Neural progenitor cell (in vitro differentiated cells): Measurements from ENCODE around the gene KCNG3. TPM values are rescaled to one million over a fixed set of nuclear protein-coding genes. Genes with fewer than 3 reads are reported as not detected.

Source experiments
- DNase-seq: peaks from one replicate; pipeline ENCODE4 v3.0.0-alpha.2; 2016; ENCODE audit warnings: low spot score
- H2AFZ ChIP-seq: fragments of 200-600 bp; sonication (generic); replicated peaks from 2 replicates; pipeline ENCODE4 v1.6.1; 2016; ENCODE audit warnings: antibody characterized with exemption
- H3F3A ChIP-seq: fragments of 200-600 bp; sonication (generic); 2 replicates; pipeline ENCODE4 v1.6.1; 2016; ENCODE audit warnings: antibody characterized with exemption, low read depth
- H3K27ac ChIP-seq: fragments of 200-600 bp; sonication (generic); 2 replicates; pipeline ENCODE4 v1.5.1; 2016; ENCODE audit warnings: mild to moderate bottlenecking
- H3K27me3 ChIP-seq: fragments of 200-600 bp; sonication (generic); 2 replicates; pipeline ENCODE4 v1.6.1; 2016; ENCODE audit warnings: mild to moderate bottlenecking, moderate library complexity
- H3K36me3 ChIP-seq: fragments of 200-600 bp; sonication (generic); 2 replicates; pipeline ENCODE4 v1.5.1; 2016
- H3K4me1 ChIP-seq: fragments of 200-600 bp; sonication (generic); 2 replicates; pipeline ENCODE4 v1.6.1; 2016; ENCODE audit warnings: mixed run types
- H3K4me2 ChIP-seq: fragments of 200-600 bp; sonication (generic); 2 replicates; pipeline ENCODE4 v1.6.1; 2016
- H3K4me3 ChIP-seq: fragments of 200-600 bp; sonication (generic); 2 replicates; pipeline ENCODE4 v1.5.1; 2016
- H3K79me2 ChIP-seq: fragments of 200-600 bp; sonication (generic); 2 replicates; pipeline ENCODE4 v1.6.1; 2016; ENCODE audit warnings: low read depth
- H3K9ac ChIP-seq: fragments of 200-600 bp; sonication (generic); 2 replicates; pipeline ENCODE4 v1.6.1; 2016
- H3K9me3 ChIP-seq: fragments of 200-600 bp; sonication (generic); 2 replicates; pipeline ENCODE4 v1.5.1; 2016; ENCODE audit warnings: low read depth
- H4K20me1 ChIP-seq: fragments of 200-600 bp; sonication (generic); 2 replicates; pipeline ENCODE4 v1.6.1; 2016; ENCODE audit warnings: low read depth
- H3K27ac Mint-ChIP-seq: 3 replicates; pipeline ENCODE4 v1.8.0; 2021; ENCODE audit warnings: mixed read lengths
- H3K27me3 Mint-ChIP-seq: 2 replicates; pipeline ENCODE4 v1.8.0; 2022; ENCODE audit warnings: low read depth, mild to moderate bottlenecking, inconsistent platforms, moderate library complexity, mixed read lengths; ENCODE audit not compliant: insufficient read depth
- H3K36me3 Mint-ChIP-seq: 3 replicates; pipeline ENCODE4 v1.8.0; 2021; ENCODE audit warnings: mixed read lengths
- H3K4me1 Mint-ChIP-seq: 3 replicates; pipeline ENCODE4 v1.8.0; 2021; ENCODE audit warnings: mixed read lengths
- H3K4me3 Mint-ChIP-seq: 3 replicates; pipeline ENCODE4 v1.8.0; 2021; ENCODE audit warnings: mild to moderate bottlenecking, moderate library complexity, mixed read lengths
- H3K9me3 Mint-ChIP-seq: 3 replicates; pipeline ENCODE4 v1.8.0; 2020; ENCODE audit warnings: mixed read lengths
- CTCF ChIP-seq: fragments of 200-600 bp; sonication (generic); IDR thresholded peaks from 2 replicates; pipeline ENCODE4 v1.5.1; 2017; ENCODE audit warnings: antibody characterized with exemption, mild to moderate bottlenecking
- EZH2 ChIP-seq: fragments of 200-600 bp; sonication (generic); IDR thresholded peaks from 2 replicates; pipeline ENCODE4 v1.6.1; 2017; ENCODE audit warnings: antibody characterized with exemption, mild to moderate bottlenecking, moderate library complexity
- EZH2phosphoT487 ChIP-seq: fragments of 200-600 bp; sonication (generic); IDR thresholded peaks from 2 replicates; pipeline ENCODE4 v1.6.1; 2017; ENCODE audit warnings: antibody characterized with exemption
- total RNA-seq: library from RNA; depleted of rRNA; stranded (reverse); fragments of >200 nt; gene quantifications from 2 replicates; pipeline ENCODE4 v1.2.3, GENCODE V29; 2015; ENCODE audit warnings: low replicate concordance

KCNG3 gene
- total RNA-seq, 1 donor from 2014 or later: 7.8 TPM

GRCh38 chr2:42425697-42426096, 68.1 kb downstream of the KCNG3 start:
- H3K79me2 ChIP-seq: no peaks in the 10 kb centered on the region
- H3K27me3 ChIP-seq: no peaks in the 10 kb centered on the region
- H3K4me2 ChIP-seq: no peak overlapping the region
- no peaks in the 10 kb centered on the region for H3F3A ChIP-seq
- Mint-ChIP-seq H3K27me3 (no peaks in the 10 kb centered on the region), H3K36me3 (no peaks in the 10 kb centered on the region), H3K4me1 (no peaks in the 10 kb centered on the region), H3K27ac (no peak overlapping the region), H3K4me3 (no peak overlapping the region), H3K9me3 (no peaks in the 10 kb centered on the region)
- H3K9me3 ChIP-seq: no peaks in the 10 kb centered on the region
- H3K36me3 ChIP-seq: no peaks in the 10 kb centered on the region
- TF ChIP-seq EZH2 (no peak), CTCF (no peak), EZH2phosphoT487 (no peak)
- no peak overlapping the region for H3K9ac ChIP-seq
- no peak overlapping the region for H2AFZ ChIP-seq
- no peak overlapping the region for H3K27ac ChIP-seq
- no peaks in the 10 kb centered on the region for H4K20me1 ChIP-seq
- no peaks in the 10 kb centered on the region for H3K4me1 ChIP-seq
- H3K4me3 ChIP-seq: no peak overlapping the region
- no peak for DNase-seq

- no peak overlapping the region for H3K4me3 ChIP-seq
- H3F3A ChIP-seq: no peaks in the 10 kb centered on the region
- no peak overlapping the region for H3K4me3 Mint-ChIP-seq
- H3K27me3 ChIP-seq: no peaks in the 10 kb centered on the region
- DNase-seq: no peak
- H3K9me3 Mint-ChIP-seq: no peaks in the 10 kb centered on the region
- H3K9me3 ChIP-seq: no peaks in the 10 kb centered on the region
- no peak overlapping the region for H3K4me2 ChIP-seq
- H3K36me3 ChIP-seq: no peaks in the 10 kb centered on the region
- no peak overlapping the region for H3K27ac ChIP-seq
- no peaks in the 10 kb centered on the region for H3K4me1 Mint-ChIP-seq
- H3K27ac Mint-ChIP-seq: no peak overlapping the region
- H3K4me1 ChIP-seq: no peaks in the 10 kb centered on the region
- TF ChIP-seq EZH2 (no peak), EZH2phosphoT487 (no peak), CTCF (no peak)
- H3K9ac ChIP-seq: no peak overlapping the region
- no peaks in the 10 kb centered on the region for H3K36me3 Mint-ChIP-seq
- H3K79me2 ChIP-seq: no peaks in the 10 kb centered on the region
- no peak overlapping the region for H2AFZ ChIP-seq
- H3K27me3 Mint-ChIP-seq: no peaks in the 10 kb centered on the region
- no peaks in the 10 kb centered on the region for H4K20me1 ChIP-seq
Measured at GRCh38 chr2:42424033-42424432, 69.7 kb downstream of the KCNG3 start.

- Mint-ChIP-seq H3K4me3 (no peak overlapping the region), H3K36me3 (no peaks in the 10 kb centered on the region), H3K9me3 (no peaks in the 10 kb centered on the region), H3K27ac (peak overlapping the region; percentile 38), H3K27me3 (no peaks in the 10 kb centered on the region), H3K4me1 (no peaks in the 10 kb centered on the region)
- no peak overlapping the region for H3K4me2 ChIP-seq
- H3K36me3 ChIP-seq: no peaks in the 10 kb centered on the region
- H3K27ac ChIP-seq: no peak overlapping the region
- H3K9ac ChIP-seq: no peak overlapping the region
- H4K20me1 ChIP-seq: no peaks in the 10 kb centered on the region
- TF ChIP-seq EZH2: no peak
- TF ChIP-seq EZH2phosphoT487: no peak
- no peak for TF ChIP-seq CTCF
- DNase-seq: no peak
- no peaks in the 10 kb centered on the region for H3K9me3 ChIP-seq
- H2AFZ ChIP-seq: no peak overlapping the region
- no peak overlapping the region for H3K4me3 ChIP-seq
- no peaks in the 10 kb centered on the region for H3K27me3 ChIP-seq
- no peaks in the 10 kb centered on the region for H3K79me2 ChIP-seq
- no peaks in the 10 kb centered on the region for H3K4me1 ChIP-seq
- H3F3A ChIP-seq: no peaks in the 10 kb centered on the region
Measured at GRCh38 chr2:42421601-42422239, 72.1 kb downstream of the KCNG3 start.
